ENCODE measurements around the gene SETD3.

Gene SETD3

GRCh38 chr14:99451234-99451633 is 29.4 kb downstream of the SETD3 start:
- DNase-seq: no peak

DNA sequence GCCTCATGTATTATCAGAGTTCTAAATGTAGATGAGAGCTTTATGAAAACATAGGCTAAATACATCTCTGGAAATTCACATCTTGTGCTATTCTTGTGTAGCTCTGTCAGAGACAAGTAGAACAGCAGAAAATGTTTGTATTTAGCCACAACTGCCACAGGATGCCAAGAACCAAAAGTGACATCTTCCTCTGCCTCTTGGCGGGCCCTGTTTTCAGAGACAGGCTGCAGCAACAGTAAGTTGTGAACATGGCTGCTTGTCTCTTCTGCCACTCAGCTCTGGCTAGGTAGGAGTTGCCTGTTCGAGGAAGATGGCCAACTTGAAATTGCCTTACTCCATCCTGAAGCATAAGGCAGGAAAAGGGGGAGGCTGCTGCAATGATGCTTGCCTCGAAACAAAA is 30.4 kb downstream of the SETD3 start:
- DNase-seq: no peak

GRCh38 chr14:99447739-99448138 is 32.9 kb downstream of the SETD3 start:
- DNase-seq: no peak

GRCh38 chr14:99445931-99446330 is 34.7 kb downstream of the SETD3 start:
- no peak for DNase-seq

DNA sequence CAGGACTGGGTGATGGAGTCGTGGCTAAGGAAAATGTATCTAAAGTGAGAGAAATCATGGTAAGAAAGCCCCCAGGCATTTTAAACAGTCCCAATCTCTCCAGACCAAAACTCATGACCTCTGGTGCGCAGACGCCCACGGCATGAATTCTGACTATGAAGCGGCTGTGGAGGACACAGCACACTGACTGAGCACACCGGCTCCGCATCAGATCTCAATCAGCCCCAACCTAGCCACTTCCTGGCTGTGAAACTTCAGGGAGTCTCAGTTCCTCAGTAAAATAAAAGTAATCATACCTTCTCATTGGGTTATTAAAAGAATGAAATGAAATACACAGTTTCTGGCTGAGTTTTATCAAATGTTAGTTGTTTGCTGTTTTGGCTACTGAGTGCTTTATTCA is 38.7 kb downstream of the SETD3 start:
- DNase-seq: no peak

GRCh38 chr14:99441157-99441870 is 39.3 kb downstream of the SETD3 start:
- DNase-seq: no peak

- DNase-seq: no peak
Measured at GRCh38 chr14:99440278-99440677, 40.4 kb downstream of the SETD3 start.

- no peak for DNase-seq
Measured at GRCh38 chr14:99437706-99438105, 43.0 kb downstream of the SETD3 start.

DNA sequence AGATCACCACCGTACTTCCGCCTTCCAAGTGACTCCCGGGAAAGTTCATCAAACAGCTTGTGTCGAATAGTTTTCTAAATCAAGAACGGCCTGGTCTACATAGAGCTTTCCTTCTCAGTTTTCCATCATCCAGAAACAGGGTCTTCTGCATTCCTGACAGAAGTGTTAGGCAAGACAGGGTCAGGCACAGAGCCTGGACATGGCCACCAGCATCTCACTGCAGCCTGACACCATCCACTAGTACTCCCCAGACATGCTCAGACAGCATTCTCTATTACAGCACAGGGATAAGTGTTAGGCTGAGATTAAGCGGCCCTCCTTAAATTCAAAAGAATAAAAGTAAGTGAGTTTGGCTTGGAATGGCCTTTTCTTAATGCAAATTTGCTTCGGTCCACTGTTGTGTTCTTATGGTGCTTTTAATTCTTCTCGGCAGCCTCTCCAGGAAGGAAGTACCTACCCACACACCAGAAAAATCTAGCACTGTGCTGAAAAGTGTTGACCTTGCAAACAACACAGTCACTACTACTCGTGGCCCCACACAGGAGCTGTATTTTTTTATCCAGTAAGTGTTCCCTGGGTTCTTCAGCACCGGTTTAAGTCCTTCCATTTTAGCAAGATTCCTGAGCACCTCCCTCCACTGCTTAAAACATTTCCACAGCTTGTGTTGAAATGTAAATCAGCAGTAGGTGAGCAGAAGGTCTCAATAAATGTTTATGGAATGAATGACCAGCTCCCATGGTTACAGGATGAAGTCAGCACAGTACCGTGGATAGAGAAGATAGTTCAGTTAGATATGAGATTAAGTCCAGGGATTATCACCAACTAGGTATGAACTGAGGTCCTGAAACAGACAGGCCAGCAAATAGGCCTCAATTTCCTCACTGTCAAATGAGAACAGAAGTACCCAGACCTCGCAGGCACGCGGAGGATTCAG is 44.1 kb downstream of the SETD3 start:
- DNase-seq: peak in 1 of 2 donors; percentile 37

- DNase-seq: no peak
Measured at GRCh38 chr14:99435327-99435726, 45.3 kb downstream of the SETD3 start.

DNA sequence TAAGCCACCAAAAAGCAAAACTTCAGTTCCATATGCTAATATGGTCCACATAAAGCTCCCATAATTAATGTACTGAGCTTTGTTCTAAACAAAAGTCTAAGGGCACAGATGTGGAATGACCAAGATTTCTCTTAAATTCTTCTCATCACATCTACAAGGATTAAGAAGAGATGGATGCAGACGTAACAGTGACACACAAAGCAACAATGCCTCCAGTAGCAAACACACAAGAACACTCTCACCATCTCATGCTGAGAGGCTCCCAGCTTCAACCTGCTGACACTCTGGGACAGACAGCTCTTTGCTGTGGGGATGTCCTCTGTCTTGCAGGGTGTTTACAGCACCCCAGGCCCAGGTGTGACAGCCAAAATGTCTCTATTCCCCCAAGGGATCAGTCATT is 48.2 kb downstream of the SETD3 start:
- no peak for DNase-seq

DNA sequence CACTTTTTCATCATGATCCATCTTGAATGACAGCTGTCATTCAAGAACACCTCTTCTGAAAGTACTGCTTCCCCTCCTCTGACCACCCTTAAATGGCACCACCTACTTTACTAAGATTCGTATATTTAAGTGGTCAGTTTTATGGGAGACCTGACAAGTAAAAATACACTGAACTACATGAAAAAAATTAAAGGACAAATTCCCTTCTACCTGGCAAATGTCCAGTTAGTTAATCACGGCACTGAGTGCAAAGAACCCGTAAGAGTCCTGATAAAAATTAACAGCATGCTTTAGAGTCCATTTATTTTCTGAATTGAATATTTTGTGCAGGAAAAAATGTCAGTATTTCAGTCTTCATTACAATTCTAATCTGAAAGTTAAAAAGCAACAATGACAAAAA is 48.7 kb downstream of the SETD3 start:
- DNase-seq: no peak

DNA sequence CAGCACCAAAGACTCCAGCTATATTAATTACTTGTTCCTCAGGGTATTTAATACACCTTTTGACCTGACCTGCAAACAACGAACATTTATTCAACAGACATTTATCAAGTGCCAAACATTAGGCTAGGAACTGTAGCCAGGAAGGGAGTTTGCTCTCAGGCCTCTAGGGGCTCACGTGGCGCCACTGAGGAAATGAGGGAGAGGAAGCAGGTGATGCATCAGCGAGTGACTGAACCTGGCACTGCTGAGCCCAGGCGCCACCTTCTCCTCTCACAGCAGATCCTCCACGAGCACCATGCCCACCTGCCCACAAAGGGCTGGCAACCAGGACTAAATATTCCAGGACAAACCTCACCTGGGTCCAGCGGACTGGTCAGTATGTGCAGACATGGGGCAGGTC is 50.2 kb downstream of the SETD3 start:
- DNase-seq: peak; percentile 25 to 28

DNA sequence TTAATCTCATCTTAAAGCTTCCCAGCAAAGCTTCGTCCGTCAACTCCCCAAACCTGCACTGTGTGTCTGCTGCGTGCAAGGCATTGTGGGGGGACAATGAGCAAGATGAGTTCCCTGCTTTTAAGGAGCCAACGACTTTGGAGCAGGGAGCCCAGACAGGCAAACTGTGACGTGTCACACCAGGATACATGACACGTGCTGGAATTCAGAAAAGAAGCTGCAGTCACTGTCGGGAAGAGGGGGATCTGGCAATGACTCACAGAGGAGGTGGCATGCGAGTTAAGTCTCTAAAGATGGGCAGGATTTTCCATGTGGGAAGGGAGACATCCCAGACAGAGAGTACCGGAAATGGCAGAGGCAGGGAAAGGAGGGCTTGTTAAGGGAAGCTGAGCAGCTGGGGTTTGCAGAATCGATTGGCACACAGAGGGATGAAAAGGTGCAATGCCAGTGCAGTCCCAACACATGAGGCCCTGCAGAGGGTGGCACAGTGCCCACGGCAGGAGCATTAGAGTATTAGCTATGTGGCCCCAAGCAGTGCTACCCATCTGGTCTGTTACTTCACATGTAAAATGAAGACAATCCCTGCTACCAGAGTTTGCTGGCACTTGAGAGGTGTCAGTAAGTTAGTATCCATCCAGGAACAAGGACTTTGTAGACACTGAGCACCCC is 52.9 kb downstream of the SETD3 start:
- DNase-seq: no peak

DNA sequence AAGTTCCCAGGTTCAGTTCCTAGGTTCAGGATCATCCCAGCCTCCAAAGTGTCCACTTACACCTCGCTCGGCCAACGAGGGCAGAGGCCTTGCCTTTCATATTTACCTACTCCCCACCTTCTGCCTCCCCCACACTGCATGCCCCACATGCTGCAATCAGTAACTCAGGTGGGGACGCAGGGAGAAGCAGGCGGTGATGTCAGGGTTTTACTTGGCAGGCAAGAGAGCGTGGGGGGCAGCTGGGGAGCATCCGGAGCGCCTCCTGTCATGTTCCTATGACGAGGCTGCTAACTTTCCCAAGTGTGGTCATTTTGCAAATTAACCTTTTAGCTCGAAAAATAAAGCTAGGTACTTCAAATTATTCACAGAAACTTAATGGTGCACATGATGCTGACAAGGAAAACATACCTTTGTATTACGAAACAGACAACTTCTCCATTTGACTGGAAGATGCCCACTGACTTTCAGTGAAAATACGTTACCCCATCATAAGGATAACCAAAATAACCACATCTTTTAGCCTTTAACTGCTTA is 53.8 kb downstream of the SETD3 start:
- DNase-seq: no peak

DNA sequence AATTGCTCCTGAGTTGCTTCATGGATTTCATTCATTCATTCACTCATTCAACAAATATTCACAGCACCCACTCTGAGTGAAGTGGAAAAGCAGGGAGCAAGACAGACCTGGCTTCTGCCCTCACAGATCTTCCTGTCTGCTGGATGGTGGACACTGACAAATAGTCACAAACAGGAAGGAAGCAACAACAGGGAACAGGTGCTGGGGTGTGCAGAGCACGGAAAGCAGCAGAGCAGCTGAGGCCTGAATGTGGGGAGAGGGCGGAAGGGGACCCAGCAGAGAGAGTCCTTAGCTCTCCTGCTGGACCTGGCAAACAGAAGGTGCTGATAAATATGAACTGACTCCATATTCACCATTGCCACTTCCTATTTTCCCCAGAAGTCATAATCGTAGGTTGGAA is 54.4 kb downstream of the SETD3 start:
- DNase-seq: no peak

GRCh38 chr14:99425272-99425681 is 55.4 kb downstream of the SETD3 start:
- no peak for DNase-seq

DNA sequence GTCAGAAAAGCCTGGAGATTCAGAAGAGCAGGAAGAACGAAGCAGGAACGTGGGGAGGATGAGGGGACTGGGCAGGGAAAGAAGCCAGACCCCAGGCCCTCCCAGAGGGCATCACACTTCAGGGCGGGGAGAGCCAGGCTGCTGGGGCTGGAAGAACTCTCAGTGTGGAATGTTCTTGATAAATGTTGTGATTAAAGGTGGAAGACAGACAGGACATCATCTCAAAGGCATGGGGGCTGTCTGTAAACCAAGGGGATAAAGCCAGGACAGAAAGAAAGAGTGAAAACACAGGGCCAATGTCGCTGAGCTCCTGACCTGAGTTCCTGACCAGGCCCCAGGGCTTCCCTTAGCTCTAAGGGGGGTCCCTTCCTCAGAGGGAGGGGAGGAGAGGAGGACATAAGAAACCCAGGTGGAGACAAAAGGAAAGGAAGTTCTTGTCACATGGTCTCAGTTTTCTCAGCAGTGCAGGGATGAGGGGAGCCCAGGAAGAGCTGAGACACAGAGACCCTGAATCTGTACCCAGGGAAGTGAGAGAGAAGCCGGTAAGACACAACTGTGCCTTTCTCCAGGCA is 56.3 kb downstream of the SETD3 start:
- no peak for DNase-seq

- no peak for DNase-seq
Measured at GRCh38 chr14:99423434-99423833, 57.2 kb downstream of the SETD3 start.

DNA sequence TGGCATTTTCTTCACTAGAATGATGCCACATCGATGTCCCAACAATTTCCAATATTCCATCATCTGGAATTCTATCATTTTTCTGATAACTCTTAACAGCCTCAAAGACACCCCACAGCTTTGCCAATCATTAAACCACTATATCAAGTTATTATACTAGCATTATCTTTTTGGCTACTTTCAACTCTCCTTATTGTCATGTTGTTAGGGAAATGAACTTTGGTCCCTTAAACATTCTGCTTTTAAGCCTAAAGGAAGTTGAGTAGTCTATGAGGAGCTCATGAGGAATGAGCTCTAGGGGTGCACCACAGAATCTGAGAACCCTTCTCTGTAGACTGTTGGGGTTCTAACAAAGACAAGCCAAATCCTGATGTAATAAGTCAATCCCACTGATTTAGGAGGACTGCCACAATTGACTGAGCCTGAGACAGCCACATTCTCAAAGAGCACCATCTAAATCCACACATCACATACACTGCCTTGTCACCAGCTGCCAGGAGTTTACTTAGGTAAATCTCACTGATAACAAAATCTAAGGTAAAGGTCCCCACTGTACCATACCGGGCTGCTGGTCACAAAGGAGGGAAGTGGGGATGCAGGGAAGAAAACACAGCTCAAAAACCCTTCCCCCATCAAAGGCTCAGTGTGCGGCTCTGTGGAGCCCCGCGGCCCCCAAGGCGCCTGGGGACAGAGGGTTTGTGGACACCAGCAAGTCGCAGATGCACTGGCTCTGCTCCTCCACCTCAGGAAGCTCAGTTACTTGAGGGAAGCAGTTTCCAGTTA is 58.2 kb downstream of the SETD3 start:
- no peak for DNase-seq

GRCh38 chr14:99420711-99421110 is 59.9 kb downstream of the SETD3 start:
- no peak for DNase-seq

GRCh38 chr14:99419905-99420304 is 60.8 kb downstream of the SETD3 start:
- DNase-seq: no peak

Data from CD4-positive, alpha-beta T cell treated with Interleukin-4 for 1 hour (primary cell).